Thyroid gland (tissue), 4 donors: ENCODE data around the gene JSRP1. TPM values are rescaled to one million over a fixed set of nuclear protein-coding genes. Genes with fewer than 3 reads are reported as not detected.

Source experiments
- DNase-seq, 2 donors: peaks; one replicate each; pipeline ENCODE4 v3.0.0-alpha.2; 2019
- H3K27ac ChIP-seq, 3 donors: fragments of 200-600 bp; sonication (generic); 1 replicate in 2 of 3; 2 replicates in 1 of 3; pipeline ENCODE4 v1.5.1; 2016 to 2019; ENCODE audit warnings: mild to moderate bottlenecking in 1 of 3, moderate library complexity in 1 of 3
- H3K27me3 ChIP-seq: fragments of 200-600 bp; sonication (generic); one replicate; pipeline ENCODE4 v1.5.1; 2019
- H3K36me3 ChIP-seq, 2 donors: fragments of 200-600 bp; sonication (generic); one replicate each; pipeline ENCODE4 v1.5.1; 2016 to 2019
- H3K4me1 ChIP-seq, 2 donors: fragments of 200-600 bp; sonication (generic); one replicate each; pipeline ENCODE4 v1.5.1; 2017 to 2019
- H3K4me3 ChIP-seq, 3 donors: fragments of 200-600 bp; sonication (generic); replicated peaks in 1 of 3; 1 replicate in 2 of 3; 2 replicates in 1 of 3; pipeline ENCODE4 v1.5.1; 2016; ENCODE audit warnings: mild to moderate bottlenecking in 1 of 3
- H3K9me3 ChIP-seq: fragments of 200-600 bp; sonication (generic); one replicate; pipeline ENCODE4 v1.5.1; 2017
- CTCF ChIP-seq, 6 experiments: fragments of 200-600 bp in 3 of 6; fragments of 450-650 bp in 3 of 6; sonication (generic) in 3 of 6; IDR thresholded peaks; one replicate each; pipeline ENCODE4 v1.5.1; 2016 to 2019; ENCODE audit warnings: antibody characterized with exemption in 6 of 6, mild to moderate bottlenecking in 2 of 6, inconsistent platforms in 1 of 6, moderate library complexity in 1 of 6
- POLR2A ChIP-seq, 2 donors: fragments of 450-650 bp; IDR thresholded peaks; one replicate each; pipeline ENCODE4 v1.6.1; 2017; ENCODE audit warnings: antibody characterized with exemption in 2 of 2, mild to moderate bottlenecking in 2 of 2, moderate library complexity in 1 of 2
- WGBS, 2 donors: methylation state at CpG; one replicate each; pipeline ENCODE4 v1.1.5; 2017; 5-methylcytosine and 5-hydroxymethylcytosine counted together
- intact Hi-C: fragments of 100-400 bp; cut with DNase I; formaldehyde crosslinking; loops from one replicate; pipeline ENCODE4 v1.15.1; 2023
- total RNA-seq, 4 donors: library from RNA; depleted of rRNA; stranded (reverse); fragments of >200 nt; gene quantifications; one replicate each; pipeline ENCODE4 v1.2.3, GENCODE V29; 2016

Gene JSRP1
- total RNA-seq, 4 donors from 2014 or later: not detected

DNA sequence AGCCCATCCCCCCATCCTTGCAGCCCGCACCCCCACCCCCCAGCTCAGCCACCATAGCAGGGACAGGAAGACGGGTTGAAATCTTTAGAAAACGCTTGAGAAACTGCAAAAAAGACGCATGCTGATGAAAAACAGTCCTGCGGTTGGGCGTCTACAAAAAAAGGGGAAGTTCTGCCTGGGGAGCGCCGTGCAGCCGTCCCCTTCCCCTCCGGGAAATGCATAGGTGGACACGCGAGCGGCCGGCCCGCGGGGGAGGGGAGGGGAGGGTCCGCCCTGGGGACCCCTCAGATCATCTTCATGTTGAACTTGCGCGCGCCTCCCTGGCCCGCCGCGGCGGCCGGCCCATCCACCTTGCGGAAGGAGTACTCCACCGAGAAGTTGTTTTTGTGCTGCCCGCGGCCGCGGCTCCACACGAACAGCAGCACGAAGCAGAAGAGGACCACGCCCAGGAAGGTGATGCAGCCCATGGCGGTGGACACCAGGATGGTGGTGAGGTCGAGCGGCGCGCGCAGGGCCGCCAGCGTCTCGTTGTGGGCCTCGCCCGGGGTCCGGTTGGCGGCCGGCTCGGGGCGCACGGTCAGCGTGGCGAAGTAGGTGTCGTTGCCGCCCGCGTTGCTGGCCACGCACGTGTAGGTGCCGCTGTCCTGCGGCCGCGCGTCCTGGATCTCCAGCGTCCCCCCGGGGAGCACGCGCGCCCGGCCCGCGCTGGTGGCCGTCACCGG lies 33.7 kb upstream of the JSRP1 start:
- H3K9me3 ChIP-seq: no peaks in the 10 kb centered on the region
- 2% methylated on average over 23 of the region's 74 CpGs; no CpG with 5 or more reads in 1 of the 2 donors for WGBS, 2 donors
- H3K27ac ChIP-seq: no peak overlapping the region
- no peaks in the 10 kb centered on the region for H3K36me3 ChIP-seq
- peaks cover 23% of the 10 kb centered on the region for H3K27me3 ChIP-seq
- intact Hi-C loops: no loop called here
- peaks cover 5 to 26% of the 10 kb centered on the region in 2 donors for H3K4me1 ChIP-seq
- peak overlapping the region in 1 of 3 donors; percentile 28 for H3K4me3 ChIP-seq
- peak in 1 of 2 donors; percentile 20 for DNase-seq
- TF ChIP-seq POLR2A (IDR thresholded peaks at IDR 0.05) (no peak), CTCF (IDR thresholded peaks at IDR 0.05) (no peak)

- Histone ChIP-seq H3K4me3 (no peak overlapping the region), H3K9me3 (no peaks in the 10 kb centered on the region), H3K27me3 (peaks cover 23% of the 10 kb centered on the region), H3K36me3 (no peaks in the 10 kb centered on the region), H3K4me1 (peaks cover 5 to 23% of the 10 kb centered on the region in 2 donors), H3K27ac (no peak overlapping the region)
- no peak for DNase-seq
- intact Hi-C loops: no loop called here
- 50 to 53% methylated on average over 13 to 16 of the region's 28 CpGs for WGBS, 2 donors
- TF ChIP-seq CTCF (IDR thresholded peaks at IDR 0.05) (no peak), POLR2A (IDR thresholded peaks at IDR 0.05) (no peak)
Measured at GRCh38 chr19:2288818-2289713, 32.8 kb upstream of the JSRP1 start.

- Histone ChIP-seq H3K9me3 (no peaks in the 10 kb centered on the region), H3K4me3 (no peak overlapping the region), H3K27me3 (peaks cover 23% of the 10 kb centered on the region), H3K27ac (no peak overlapping the region), H3K36me3 (no peaks in the 10 kb centered on the region), H3K4me1 (peaks cover 5 to 23% of the 10 kb centered on the region in 2 donors)
- intact Hi-C loops: no loop called here
- 83 to 90% methylated on average over 13 to 17 of the region's 17 CpGs for WGBS, 2 donors
- no peak for TF ChIP-seq CTCF (IDR thresholded peaks at IDR 0.05)
- DNase-seq: no peak
Measured at GRCh38 chr19:2288338-2288817, 32.2 kb upstream of the JSRP1 start.

- intact Hi-C loops: no loop called here
Measured at GRCh38 chr19:2287585-2288337, 31.5 kb upstream of the JSRP1 start.

More at GRCh38 chr19:2287585-2288337, 31.5 kb upstream of the JSRP1 start:
- 85 to 86% methylated on average over 13 of the region's 13 CpGs for WGBS, 2 donors
- no peaks in the 10 kb centered on the region for H3K9me3 ChIP-seq
- H3K4me1 ChIP-seq: peaks cover 5 to 23% of the 10 kb centered on the region in 2 donors
- H3K27me3 ChIP-seq: peaks cover 23% of the 10 kb centered on the region
- no peak for TF ChIP-seq POLR2A (IDR thresholded peaks at IDR 0.05)
- TF ChIP-seq CTCF (IDR thresholded peaks at IDR 0.05): no peak
- no peaks in the 10 kb centered on the region for H3K36me3 ChIP-seq
- no peak overlapping the region for H3K27ac ChIP-seq
- DNase-seq: no peak
- H3K4me3 ChIP-seq: no peak overlapping the region
